ENCODE measurements around the gene SLC10A4. TPM values are rescaled to one million over a fixed set of nuclear protein-coding genes. Genes with fewer than 3 reads are reported as not detected.
A peak's percentile ranks its signal among the peaks of the same experiment; 100 is the strongest.
"Not testable (repeated sequence)": the region's sequence is repeated elsewhere in the genome, so short reads cannot be mapped to it uniquely, and the experiment has no call there.

The SLC10A4 gene
- total RNA-seq (0.18 and 0.39 TPM in 2 replicates), polyA plus RNA-seq (not detected in 2 replicates)

GRCh38 chr4:48483006-48483776 is at the start of gene SLC10A4:
TSS of gene SLC10A4 (plus strand) at chr4:48483343. CDS start at chr4:48483562, 219 bp downstream.
- no peaks in the 10 kb centered on the region for H3K4me1 ChIP-seq (ENCODE audit: low read depth)
- H3K27ac ChIP-seq = no peak within 1 kb of the TSS
- peak in 1 of 2 donors; percentile 67 for DNase-seq (ENCODE audit: low read depth in 1 of 2, low spot score in 1 of 2)
- H3K27me3 ChIP-seq = peaks cover 90% of the 10 kb centered on the region
- no peaks in the 10 kb centered on the region for H3K9me3 ChIP-seq (ENCODE audit: low read depth)
- peak within 1 kb of the TSS; percentile 31 for H3K4me3 ChIP-seq
- TF ChIP-seq CTCF (IDR thresholded peaks at IDR 0.05; ENCODE audit: low read depth, low read length) = no peak
- H3K36me3 ChIP-seq = no peaks in the 10 kb centered on the region

GRCh38 chr4:48436318-48436717 is 46.8 kb upstream of the SLC10A4 start:
- H3K27ac ChIP-seq = no peak overlapping the region
- no peaks in the 10 kb centered on the region for H3K36me3 ChIP-seq
- TF ChIP-seq CTCF (IDR thresholded peaks at IDR 0.05; ENCODE audit: low read depth, low read length) = no peak
- no peak for DNase-seq (ENCODE audit: low read depth in 1 of 2, low spot score in 1 of 2)
- no peak overlapping the region for H3K4me3 ChIP-seq
- H3K4me1 ChIP-seq (ENCODE audit: low read depth) = peaks cover 5% of the 10 kb centered on the region
- no peaks in the 10 kb centered on the region for H3K27me3 ChIP-seq
- no peaks in the 10 kb centered on the region for H3K9me3 ChIP-seq (ENCODE audit: low read depth)

- H3K36me3 ChIP-seq = no peaks in the 10 kb centered on the region
- peak in 1 of 2 donors; percentile 50 for DNase-seq (ENCODE audit: low read depth in 1 of 2, low spot score in 1 of 2)
- H3K27ac ChIP-seq = no peak overlapping the region
- TF ChIP-seq CTCF (IDR thresholded peaks at IDR 0.05; ENCODE audit: low read depth, low read length) = no peak
- H3K4me1 ChIP-seq (ENCODE audit: low read depth) = peaks cover 5% of the 10 kb centered on the region
- no peak overlapping the region for H3K4me3 ChIP-seq
- no peaks in the 10 kb centered on the region for H3K27me3 ChIP-seq
- no peaks in the 10 kb centered on the region for H3K9me3 ChIP-seq (ENCODE audit: low read depth)
Measured at GRCh38 chr4:48439988-48440387, 43.2 kb upstream of the SLC10A4 start.

- H3K27ac ChIP-seq; H3K4me1 ChIP-seq (ENCODE audit: low read depth); DNase-seq (ENCODE audit: low read depth in 1 of 2, low spot score in 1 of 2); H3K4me3 ChIP-seq; H3K36me3 ChIP-seq; H3K27me3 ChIP-seq; H3K9me3 ChIP-seq (ENCODE audit: low read depth): not testable (repeated sequence)
Measured at GRCh38 chr4:48440914-48441313, 42.2 kb upstream of the SLC10A4 start.

GRCh38 chr4:48445704-48446103 is 37.4 kb upstream of the SLC10A4 start:
- Histone ChIP-seq H3K36me3 (no peaks in the 10 kb centered on the region), H3K4me3 (no peak overlapping the region), H3K4me1 (ENCODE audit: low read depth) (no peaks in the 10 kb centered on the region), H3K27ac (no peak overlapping the region), H3K27me3 (no peaks in the 10 kb centered on the region), H3K9me3 (ENCODE audit: low read depth) (no peaks in the 10 kb centered on the region)
- DNase-seq (ENCODE audit: low read depth in 1 of 2, low spot score in 1 of 2) = peak; percentile 22 to 35
- peak; percentile 43 for TF ChIP-seq CTCF (IDR thresholded peaks at IDR 0.05; ENCODE audit: low read depth, low read length)

- no peak for DNase-seq (ENCODE audit: low read depth in 1 of 2, low spot score in 1 of 2)
- no peaks in the 10 kb centered on the region for H3K27me3 ChIP-seq
- TF ChIP-seq CTCF (IDR thresholded peaks at IDR 0.05; ENCODE audit: low read depth, low read length) = no peak
- H3K4me3 ChIP-seq = no peak overlapping the region
- H3K36me3 ChIP-seq = no peaks in the 10 kb centered on the region
- H3K4me1 ChIP-seq (ENCODE audit: low read depth) = no peaks in the 10 kb centered on the region
- no peaks in the 10 kb centered on the region for H3K9me3 ChIP-seq (ENCODE audit: low read depth)
- no peak overlapping the region for H3K27ac ChIP-seq
Measured at GRCh38 chr4:48446642-48447041, 36.5 kb upstream of the SLC10A4 start.

Measured in cardiac muscle cell (in vitro differentiated cells and primary cell).